ENCODE measurements around the gene TPM4. TPM values are rescaled to one million over a fixed set of nuclear protein-coding genes. Genes with fewer than 3 reads are reported as not detected.

TPM4 gene
- total RNA-seq, 1 donor from 2014 or later, result 386 TPM

DNA sequence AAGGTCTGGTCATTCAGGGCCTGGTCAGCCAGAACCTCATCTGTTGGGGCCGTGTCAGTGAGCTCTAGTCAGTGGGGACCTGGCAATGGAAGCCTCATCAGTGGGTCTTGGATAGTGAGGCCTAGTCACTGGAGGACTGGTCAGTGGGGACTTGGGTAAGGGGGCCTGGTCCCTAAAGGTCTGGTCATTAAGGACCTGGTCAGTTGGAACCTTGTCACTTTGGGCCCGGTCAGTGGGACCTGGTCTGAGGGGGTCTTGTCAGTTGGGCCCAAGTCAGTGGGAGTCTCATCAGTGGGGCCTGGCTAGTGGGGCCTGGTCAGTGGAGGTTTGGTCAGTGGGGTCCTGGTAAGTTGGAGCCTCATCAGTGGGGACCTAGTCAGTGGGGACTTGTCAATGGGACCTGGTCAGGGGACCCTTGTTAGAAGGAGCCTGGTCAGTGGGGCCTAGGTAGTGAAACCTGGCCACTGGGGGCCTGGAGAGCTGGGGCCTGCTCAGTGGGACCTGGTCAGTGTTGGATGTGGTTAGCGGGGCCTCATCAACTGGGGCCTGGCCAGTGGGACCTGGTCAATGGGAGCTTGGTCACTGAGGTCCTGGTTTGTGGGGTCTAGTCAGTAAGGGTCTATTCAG is 43.7 kb upstream of the TPM4 start:
- intact Hi-C loops (cut with DNase I), result no loop called here
- Histone ChIP-seq H3K4me3 (no peak overlapping the region), H3K36me3 (no peaks in the 10 kb centered on the region), H3K9me3 (no peaks in the 10 kb centered on the region), H3K27me3 (no peaks in the 10 kb centered on the region), H3K27ac (no peak overlapping the region), H3K4me1 (no peaks in the 10 kb centered on the region)
- no peak for ATAC-seq
- TF ChIP-seq, protein P1, sequence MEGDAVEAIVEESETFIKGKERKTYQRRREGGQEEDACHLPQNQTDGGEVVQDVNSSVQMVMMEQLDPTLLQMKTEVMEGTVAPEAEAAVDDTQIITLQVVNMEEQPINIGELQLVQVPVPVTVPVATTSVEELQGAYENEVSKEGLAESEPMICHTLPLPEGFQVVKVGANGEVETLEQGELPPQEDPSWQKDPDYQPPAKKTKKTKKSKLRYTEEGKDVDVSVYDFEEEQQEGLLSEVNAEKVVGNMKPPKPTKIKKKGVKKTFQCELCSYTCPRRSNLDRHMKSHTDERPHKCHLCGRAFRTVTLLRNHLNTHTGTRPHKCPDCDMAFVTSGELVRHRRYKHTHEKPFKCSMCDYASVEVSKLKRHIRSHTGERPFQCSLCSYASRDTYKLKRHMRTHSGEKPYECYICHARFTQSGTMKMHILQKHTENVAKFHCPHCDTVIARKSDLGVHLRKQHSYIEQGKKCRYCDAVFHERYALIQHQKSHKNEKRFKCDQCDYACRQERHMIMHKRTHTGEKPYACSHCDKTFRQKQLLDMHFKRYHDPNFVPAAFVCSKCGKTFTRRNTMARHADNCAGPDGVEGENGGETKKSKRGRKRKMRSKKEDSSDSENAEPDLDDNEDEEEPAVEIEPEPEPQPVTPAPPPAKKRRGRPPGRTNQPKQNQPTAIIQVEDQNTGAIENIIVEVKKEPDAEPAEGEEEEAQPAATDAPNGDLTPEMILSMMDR (IDR thresholded peaks at IDR 0.05), result no peak
- DNase-seq, result peak; percentile 33

DNA sequence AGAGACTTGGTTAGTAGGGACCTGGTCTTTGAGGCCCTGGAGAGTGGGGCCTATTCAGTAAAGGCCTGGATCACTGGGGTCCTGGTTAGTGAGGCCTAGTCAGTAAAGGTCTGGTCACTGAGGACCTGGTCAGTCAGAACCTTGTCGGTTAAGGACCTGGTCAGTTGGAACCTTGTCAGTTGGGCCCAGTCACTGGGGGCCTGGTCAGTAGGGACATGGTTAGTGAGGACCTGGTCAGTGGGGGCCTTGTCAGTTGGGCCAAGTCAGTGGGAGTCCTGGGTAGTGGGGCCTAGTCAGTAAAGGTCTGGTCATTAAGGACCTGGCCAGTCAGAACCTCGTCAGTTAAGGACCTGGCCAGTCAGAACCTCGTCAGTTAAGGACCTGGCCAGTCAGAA is 43.2 kb upstream of the TPM4 start:
- Histone ChIP-seq H3K27me3 (no peaks in the 10 kb centered on the region), H3K27ac (no peak overlapping the region), H3K4me1 (no peaks in the 10 kb centered on the region), H3K9me3 (no peaks in the 10 kb centered on the region), H3K36me3 (no peaks in the 10 kb centered on the region), H3K4me3 (no peak overlapping the region)
- TF ChIP-seq, protein P1 (IDR thresholded peaks at IDR 0.05), result no peak
- intact Hi-C loops (cut with DNase I), result no loop called here
- DNase-seq (no peak), ATAC-seq (no peak)

DNA sequence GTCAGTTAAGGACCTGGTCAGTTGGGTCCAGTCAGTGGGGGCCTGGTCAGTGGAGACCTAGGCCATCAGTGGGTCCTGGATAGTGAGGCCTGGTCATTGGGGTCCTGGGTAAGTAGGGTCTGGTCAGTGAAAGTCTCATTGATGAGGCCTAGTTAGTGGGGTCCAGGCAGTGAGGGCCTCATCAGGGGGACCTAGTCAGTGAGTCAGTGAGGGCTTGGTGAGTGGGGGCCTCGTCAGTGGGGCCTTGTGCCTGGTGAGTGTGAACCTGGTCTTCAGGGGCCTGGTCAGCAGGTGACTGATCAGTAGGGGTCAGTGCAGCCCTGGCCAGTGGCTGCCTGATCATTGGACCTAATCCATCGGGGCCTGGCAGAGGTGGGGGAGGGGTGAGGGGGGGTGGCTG is 42.6 kb upstream of the TPM4 start:
- ATAC-seq (no peak), DNase-seq (no peak)
- Histone ChIP-seq H3K27me3 (no peaks in the 10 kb centered on the region), H3K36me3 (no peaks in the 10 kb centered on the region), H3K4me1 (no peaks in the 10 kb centered on the region), H3K4me3 (no peak overlapping the region), H3K9me3 (no peaks in the 10 kb centered on the region), H3K27ac (no peak overlapping the region)
- intact Hi-C loops (cut with DNase I), result no loop called here
- TF ChIP-seq, protein P1 (IDR thresholded peaks at IDR 0.05), result no peak

DNA sequence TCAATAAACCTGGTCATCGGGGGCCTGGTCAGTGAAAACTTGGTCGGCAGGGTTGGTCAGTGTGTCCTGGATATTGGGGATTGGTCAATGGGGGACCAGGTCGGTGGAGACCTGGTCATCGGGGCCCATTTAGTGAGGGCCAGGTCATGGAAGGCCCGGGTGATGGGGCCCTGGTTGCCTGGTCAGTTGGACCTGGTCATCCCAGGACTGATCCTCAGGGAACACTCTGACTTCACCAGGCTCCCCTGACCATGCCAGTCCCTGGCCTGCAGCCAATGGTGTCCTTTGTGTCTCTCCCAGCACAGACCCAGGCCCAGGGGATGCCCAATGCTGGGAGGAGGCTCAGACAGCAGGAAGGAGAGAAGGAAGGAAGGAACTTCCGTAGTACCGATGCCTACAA is 42.1 kb upstream of the TPM4 start:
- Histone ChIP-seq H3K27me3 (no peaks in the 10 kb centered on the region), H3K4me1 (no peaks in the 10 kb centered on the region), H3K9me3 (no peaks in the 10 kb centered on the region), H3K36me3 (no peaks in the 10 kb centered on the region), H3K27ac (no peak overlapping the region), H3K4me3 (no peak overlapping the region)
- no peak for DNase-seq
- ATAC-seq, result no peak
- intact Hi-C loops (cut with DNase I), result no loop called here
- TF ChIP-seq, protein P1 (IDR thresholded peaks at IDR 0.05), result no peak

DNA sequence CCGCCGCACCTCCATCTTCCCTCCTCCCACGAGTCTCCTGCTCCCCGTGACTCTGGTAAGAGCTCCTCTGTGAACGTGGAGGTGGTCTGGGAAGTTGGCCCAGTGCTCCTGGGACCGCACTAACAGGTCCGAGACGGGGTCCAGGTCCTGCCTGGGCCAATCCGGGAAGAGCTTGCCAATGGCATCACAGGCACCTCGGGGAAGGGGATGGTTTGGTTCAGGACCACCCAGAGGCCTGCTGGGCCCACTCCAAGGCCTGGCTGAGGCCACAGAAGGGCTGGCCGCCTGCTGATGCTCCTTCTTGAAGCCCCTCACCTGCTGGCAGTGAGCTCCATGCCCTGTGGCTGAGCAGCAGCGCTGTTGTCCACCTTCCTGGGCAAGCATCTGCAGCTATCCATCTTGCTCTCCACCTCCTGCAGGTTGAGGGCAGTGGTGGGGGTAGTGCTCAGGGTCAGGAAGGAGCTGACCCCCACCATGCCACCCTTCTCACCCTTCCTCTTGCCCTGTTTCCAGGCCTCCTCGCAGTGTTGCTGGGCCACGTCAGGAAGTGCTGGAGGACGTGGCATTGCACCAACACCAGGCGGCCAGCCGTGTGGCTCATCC is 41.2 kb upstream of the TPM4 start:
- intact Hi-C loops (cut with DNase I), result no loop called here
- DNase-seq, result no peak
- Histone ChIP-seq H3K9me3 (no peaks in the 10 kb centered on the region), H3K4me1 (no peaks in the 10 kb centered on the region), H3K27ac (no peak overlapping the region), H3K4me3 (no peak overlapping the region), H3K36me3 (no peaks in the 10 kb centered on the region), H3K27me3 (no peaks in the 10 kb centered on the region)
- no peak for ATAC-seq
- TF ChIP-seq, protein P1 (IDR thresholded peaks at IDR 0.05), result no peak

Measured in upper lobe of right lung (tissue), 1 donor.